ENCODE measurements around the gene CD6.

- TF ChIP-seq SIN3A (IDR thresholded peaks at IDR 0.05; ENCODE audit: borderline replicate concordance, insufficient read depth, low read length) (no peak), POLR2AphosphoS5 (IDR thresholded peaks at IDR 0.05; ENCODE audit: low read depth, low read length) (no peak)
Measured at GRCh38 chr11:61008971-61009370, 37.5 kb downstream of the CD6 start.

Data from PFSK-1 (cell line).